B cell (primary cell): ENCODE data around the gene MTMR10. TPM values are rescaled to one million over a fixed set of nuclear protein-coding genes. Genes with fewer than 3 reads are reported as not detected.

ENCODE experiments used
- ATAC-seq: fragments of 200-7000 bp; cut with Tn5 transposase; one replicate; pipeline ENCODE4 v1.10.0; 2021; ENCODE audit warnings: low read depth, mild to moderate bottlenecking, moderate number of reproducible peaks, moderate library complexity
- CTCF ChIA-PET: fragments of 350-600 bp; sonication (Branson Sonifier 250); formaldehyde crosslinking; loops from one replicate; lab custom pipeline; 2021; ENCODE audit warnings: antibody characterized with exemption, inconsistent platforms; lab: Charles Lee
- POLR2A ChIA-PET: fragments of 350-600 bp; sonication (Branson Sonifier 250); formaldehyde crosslinking; loops from one replicate; lab custom pipeline; 2021; ENCODE audit warnings: antibody characterized with exemption; lab: Charles Lee
- DNase-seq: peaks from one replicate; pipeline ENCODE4 v3.0.0; 2013
- H2AFZ ChIP-seq: 2 replicates; pipeline ENCODE4 v1.6.1; 2012; ENCODE audit warnings: mild to moderate bottlenecking, low read depth, low read length; ENCODE audit not compliant: insufficient read depth, poor library complexity, severe bottlenecking
- H3K27ac ChIP-seq, 2 donors: 1 replicate in 1 of 2; 2 replicates in 1 of 2; pipeline ENCODE4 v1.5.1; 2012 to 2013; ENCODE audit warnings: low read length in 2 of 2, mild to moderate bottlenecking in 2 of 2, moderate library complexity in 1 of 2
- H3K27me3 ChIP-seq, 4 experiments: fragments of 200-600 bp in 1 of 4; sonication (generic) in 1 of 4; replicated peaks in 1 of 4; 1 replicate in 2 of 4; 2 replicates in 2 of 4; pipeline versions ENCODE4 v1.6.1 to v1.7.0; 2013 to 2016; ENCODE audit warnings: low read length in 3 of 4, mild to moderate bottlenecking in 2 of 4, mixed read lengths in 1 of 4, moderate library complexity in 1 of 4; ENCODE audit not compliant: insufficient read depth in 4 of 4, control insufficient read depth in 3 of 4; ENCODE audit errors: control extremely low read depth in 1 of 4
- H3K36me3 ChIP-seq, 2 experiments: replicated peaks in 1 of 2; 1 replicate in 1 of 2; 2 replicates in 1 of 2; pipeline versions ENCODE4 v1.6.1 to v1.7.1; 2013; ENCODE audit warnings: low read length in 1 of 2; ENCODE audit not compliant: insufficient read depth in 2 of 2, control insufficient read depth in 1 of 2; ENCODE audit errors: control extremely low read depth in 1 of 2, extremely low read depth in 1 of 2
- H3K4me1 ChIP-seq, 2 donors: fragments of 200-600 bp in 1 of 2; sonication (generic) in 1 of 2; 1 replicate in 1 of 2; 2 replicates in 1 of 2; pipeline versions ENCODE4 v1.5.1 to v1.6.1; 2013 to 2017; ENCODE audit warnings: low read length in 2 of 2; ENCODE audit not compliant: control insufficient read depth in 2 of 2, insufficient read depth in 2 of 2
- H3K4me2 ChIP-seq: replicated peaks from 2 replicates; pipeline ENCODE3; 2012; ENCODE audit warnings: mild to moderate bottlenecking, low read depth, low read length; ENCODE audit not compliant: poor library complexity, severe bottlenecking
- H3K4me3 ChIP-seq, 5 experiments: fragments of 200-600 bp in 1 of 5; sonication (generic) in 1 of 5; 1 replicate in 3 of 5; 2 replicates in 2 of 5; pipeline versions ENCODE4 v1.5.1 to v1.7.0; 2011 to 2016; ENCODE audit warnings: low read length in 4 of 5, mild to moderate bottlenecking in 4 of 5, low read depth in 2 of 5, control low read depth in 1 of 5, moderate library complexity in 1 of 5; ENCODE audit not compliant: insufficient read depth in 1 of 5; ENCODE audit errors: control extremely low read depth in 1 of 5, extremely low read depth in 1 of 5
- H3K79me2 ChIP-seq: fragments of 200-600 bp; sonication (generic); one replicate; pipeline ENCODE4 v1.6.0; 2016; ENCODE audit warnings: low read length; ENCODE audit not compliant: control insufficient read depth, insufficient read depth
- H3K9ac ChIP-seq: fragments of 200-600 bp; sonication (generic); 2 replicates; pipeline ENCODE4 v1.6.1; 2017; ENCODE audit warnings: mild to moderate bottlenecking, low read length, moderate library complexity
- H3K9me3 ChIP-seq, 3 donors: one replicate each; pipeline versions ENCODE4 v1.6.1 to v1.7.1; 2013; ENCODE audit warnings: low read length in 2 of 3; ENCODE audit not compliant: control insufficient read depth in 2 of 3, insufficient read depth in 1 of 3; ENCODE audit errors: control extremely low read depth in 1 of 3
- H4K20me1 ChIP-seq: 2 replicates; pipeline ENCODE4 v1.6.0; 2012; ENCODE audit warnings: mild to moderate bottlenecking, low read length; ENCODE audit not compliant: insufficient read depth, control insufficient read depth, poor library complexity, severe bottlenecking
- H3K27ac Mint-ChIP-seq: one replicate; pipeline ENCODE4 v1.8.0; 2021; ENCODE audit warnings: mixed read lengths
- H3K27me3 Mint-ChIP-seq: one replicate; pipeline ENCODE4 v1.8.0; 2021; ENCODE audit warnings: mixed read lengths
- H3K4me1 Mint-ChIP-seq: one replicate; pipeline ENCODE4 v1.8.0; 2021; ENCODE audit warnings: mixed read lengths
- H3K4me3 Mint-ChIP-seq: one replicate; pipeline ENCODE4 v1.8.0; 2021; ENCODE audit warnings: mixed read lengths
- H3K9me3 Mint-ChIP-seq: one replicate; pipeline ENCODE4 v1.8.0; 2022; ENCODE audit warnings: mixed read lengths; ENCODE audit not compliant: insufficient read depth
- EZH2 ChIP-seq: IDR thresholded peaks from 2 replicates; pipeline ENCODE4 v1.6.1; 2012; ENCODE audit warnings: borderline replicate concordance, low read depth, mild to moderate bottlenecking, moderate library complexity, low read length; ENCODE audit not compliant: insufficient read depth, poor library complexity, severe bottlenecking
- WGBS: methylation state at CpG from one replicate; pipeline ENCODE4 v1.1.5; 2013; ENCODE audit warnings: missing lambda C conversion rate; ENCODE audit not compliant: insufficient coverage; 5-methylcytosine and 5-hydroxymethylcytosine counted together
- intact Hi-C: fragments of 100-400 bp; cut with micrococcal nuclease; formaldehyde crosslinking; loops from one replicate; pipeline ENCODE4 v1.10.0; 2022
- polyA plus RNA-seq: library from polyadenylated mRNA; depleted of rRNA; stranded (reverse); fragments of >200 nt; gene quantifications from 2 replicates; pipeline ENCODE4 v1.2.3, GENCODE V29; 2012
- total RNA-seq, 2 donors: library from RNA; stranded (reverse); fragments of 120-200 nt in 1 of 2; gene quantifications; 1 replicate in 1 of 2; 2 replicates in 1 of 2; pipeline versions ENCODE4 v1.2.3 to v1.2.4, GENCODE V29; 2013 to 2022
- TF ChIP-seq, protein P1 (sequence below): fragments of 200-600 bp; IDR thresholded peaks from one replicate; pipeline ENCODE4 v1.8.0; 2022; ENCODE audit warnings: antibody characterized with exemption, mild to moderate bottlenecking

MTMR10 gene
- total and polyA plus RNA-seq, 2 donors (not counting 1 experiment from before 2014, with no cell fraction given) = 27.9 to 50.2 TPM

DNA sequence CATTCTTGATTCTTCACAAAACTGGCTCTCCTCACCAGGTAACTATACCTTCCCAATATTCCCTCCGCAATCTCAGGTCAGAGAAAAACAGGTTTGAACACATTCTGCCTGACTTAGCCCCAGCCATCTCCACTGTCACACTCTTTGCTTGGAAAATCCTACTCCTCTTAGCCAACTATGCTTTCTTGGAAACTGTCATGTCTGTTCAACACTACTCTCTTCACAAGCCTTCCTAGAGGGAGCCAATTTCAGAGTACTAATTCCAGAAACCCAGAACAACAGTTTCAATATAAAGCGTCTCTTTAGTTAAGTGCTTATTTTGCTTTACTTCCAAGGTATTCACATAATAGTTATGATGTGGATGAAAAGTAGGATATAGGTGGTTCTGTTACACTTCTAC is 21.7 kb downstream of the MTMR10 start:
- Histone ChIP-seq H3K79me2 (peaks cover 51% of the 10 kb centered on the region), H3K9me3 (no peaks in the 10 kb centered on the region), H4K20me1 (peaks cover 45% of the 10 kb centered on the region), H3K4me1 (peaks cover 8 to 18% of the 10 kb centered on the region in 2 donors), H2AFZ (no peak overlapping the region), H3K27me3 (no peaks in the 10 kb centered on the region), H3K4me2 (no peak overlapping the region), H3K4me3 (no peak overlapping the region), H3K9ac (no peak overlapping the region), H3K27ac (peak overlapping the region in 1 of 2 donors; percentile 9), H3K36me3 (peaks cover 30 to 79% of the 10 kb centered on the region in 2 experiments)
- TF ChIP-seq, protein P1, sequence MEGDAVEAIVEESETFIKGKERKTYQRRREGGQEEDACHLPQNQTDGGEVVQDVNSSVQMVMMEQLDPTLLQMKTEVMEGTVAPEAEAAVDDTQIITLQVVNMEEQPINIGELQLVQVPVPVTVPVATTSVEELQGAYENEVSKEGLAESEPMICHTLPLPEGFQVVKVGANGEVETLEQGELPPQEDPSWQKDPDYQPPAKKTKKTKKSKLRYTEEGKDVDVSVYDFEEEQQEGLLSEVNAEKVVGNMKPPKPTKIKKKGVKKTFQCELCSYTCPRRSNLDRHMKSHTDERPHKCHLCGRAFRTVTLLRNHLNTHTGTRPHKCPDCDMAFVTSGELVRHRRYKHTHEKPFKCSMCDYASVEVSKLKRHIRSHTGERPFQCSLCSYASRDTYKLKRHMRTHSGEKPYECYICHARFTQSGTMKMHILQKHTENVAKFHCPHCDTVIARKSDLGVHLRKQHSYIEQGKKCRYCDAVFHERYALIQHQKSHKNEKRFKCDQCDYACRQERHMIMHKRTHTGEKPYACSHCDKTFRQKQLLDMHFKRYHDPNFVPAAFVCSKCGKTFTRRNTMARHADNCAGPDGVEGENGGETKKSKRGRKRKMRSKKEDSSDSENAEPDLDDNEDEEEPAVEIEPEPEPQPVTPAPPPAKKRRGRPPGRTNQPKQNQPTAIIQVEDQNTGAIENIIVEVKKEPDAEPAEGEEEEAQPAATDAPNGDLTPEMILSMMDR = no peak
- TF ChIP-seq EZH2 = no peak
- ATAC-seq = no peak
- 100% methylated on average over 1 of the region's 2 CpGs for WGBS
- ChIA-PET CTCF (interaction anchor here (1.4 to 7.4 kb wide), 4 partner anchors 8 to 161 kb away, joined by 3 to 73 read pairs (median 10); no protein-coding TSS in a partner anchor), POLR2A (no interaction called here)
- no peaks in the 10 kb centered on the region for H3K9me3 Mint-ChIP-seq
- DNase-seq = no peak
- intact Hi-C loops = no loop called here
- no peak overlapping the region for H3K4me3 Mint-ChIP-seq
- peak overlapping the region; percentile 50 for H3K27ac Mint-ChIP-seq
- H3K27me3 Mint-ChIP-seq = no peaks in the 10 kb centered on the region
- peaks cover 49% of the 10 kb centered on the region for H3K4me1 Mint-ChIP-seq

DNA sequence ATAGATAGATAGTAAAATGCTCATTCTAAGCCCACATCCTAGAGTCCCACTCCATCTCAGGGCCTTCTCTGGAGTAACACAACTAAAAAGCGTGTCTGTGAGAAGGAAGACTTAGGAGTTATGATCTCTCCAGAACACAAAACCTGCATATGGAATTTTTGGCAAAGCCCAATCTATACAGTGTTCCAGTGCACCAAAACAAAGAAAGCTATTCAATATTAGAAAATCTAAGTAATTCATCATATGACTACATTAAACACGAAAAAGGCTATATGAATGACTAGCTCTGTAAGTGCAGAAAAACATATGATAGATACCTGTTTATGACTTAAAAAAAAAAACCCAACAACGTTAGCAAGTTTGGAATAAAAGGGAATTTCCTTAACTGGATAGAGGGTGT is 27.7 kb downstream of the MTMR10 start:
- ChIA-PET CTCF (interaction anchor here (1.3 to 7.4 kb wide), 2 partner anchors 51 to 167 kb away, joined by 3 to 73 read pairs; no protein-coding TSS in a partner anchor), POLR2A (no interaction called here)
- Histone ChIP-seq H3K4me2 (no peak overlapping the region), H3K27me3 (no peaks in the 10 kb centered on the region), H3K9ac (no peak overlapping the region), H3K9me3 (no peaks in the 10 kb centered on the region), H3K4me1 (peaks cover 4% of the 10 kb centered on the region in 2 donors), H3K27ac (no peak overlapping the region), H2AFZ (no peak overlapping the region), H3K79me2 (peaks cover 30% of the 10 kb centered on the region), H3K4me3 (no peak overlapping the region), H3K36me3 (peaks cover 28 to 86% of the 10 kb centered on the region in 2 experiments), H4K20me1 (peaks cover 44% of the 10 kb centered on the region)
- no peaks in the 10 kb centered on the region for H3K27me3 Mint-ChIP-seq
- no peak overlapping the region for H3K4me3 Mint-ChIP-seq
- DNase-seq (no peak), ATAC-seq (no peak)
- H3K9me3 Mint-ChIP-seq = no peaks in the 10 kb centered on the region
- H3K27ac Mint-ChIP-seq = no peak overlapping the region
- TF ChIP-seq EZH2 = no peak
- TF ChIP-seq, protein P1 = no peak
- peaks cover 30% of the 10 kb centered on the region for H3K4me1 Mint-ChIP-seq
- intact Hi-C loops = no loop called here
- WGBS = no CpG with 5 or more reads among the region's 3 CpGs
